CD4-positive, alpha-beta T cell treated with Interleukin-15 for 1 hour (primary cell): Measurements from ENCODE around the gene GP1BA.

Experiments used
- DNase-seq: peaks from one replicate; pipeline ENCODE4 v3.0.0-alpha.2; 2020

The GP1BA gene

GRCh38 chr17:4951486-4951885 is 19.4 kb downstream of the GP1BA start:
- no peak for DNase-seq

DNA sequence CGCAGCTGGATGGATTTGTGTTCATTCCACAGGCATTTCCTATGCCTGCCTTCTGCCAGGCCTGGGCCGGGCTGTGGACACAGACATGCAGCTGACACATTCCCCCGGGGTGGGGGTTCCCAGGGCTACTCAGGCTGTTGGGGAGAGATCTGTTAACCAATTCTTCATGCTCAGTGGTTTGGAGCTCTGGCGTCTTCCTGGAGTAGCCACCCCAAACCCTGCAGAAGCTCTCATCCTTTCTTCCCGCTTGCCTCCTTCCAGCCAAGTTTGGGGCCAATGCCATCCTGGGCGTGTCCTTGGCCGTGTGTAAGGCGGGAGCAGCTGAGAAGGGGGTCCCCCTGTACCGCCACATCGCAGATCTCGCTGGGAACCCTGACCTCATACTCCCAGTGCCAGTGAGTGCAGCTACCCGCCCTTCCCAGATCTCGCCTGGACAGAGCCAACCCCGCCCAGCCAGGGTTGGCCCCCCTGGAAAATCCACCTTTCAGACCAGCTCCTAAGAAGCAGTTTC is 21.4 kb downstream of the GP1BA start:
- DNase-seq: no peak

GRCh38 chr17:4955091-4955490 is 23.0 kb downstream of the GP1BA start:
- no peak for DNase-seq

- DNase-seq: no peak
Measured at GRCh38 chr17:4956493-4957061, 24.5 kb downstream of the GP1BA start.

- DNase-seq: no peak
Measured at GRCh38 chr17:4958102-4958501, 26.0 kb downstream of the GP1BA start.

DNA sequence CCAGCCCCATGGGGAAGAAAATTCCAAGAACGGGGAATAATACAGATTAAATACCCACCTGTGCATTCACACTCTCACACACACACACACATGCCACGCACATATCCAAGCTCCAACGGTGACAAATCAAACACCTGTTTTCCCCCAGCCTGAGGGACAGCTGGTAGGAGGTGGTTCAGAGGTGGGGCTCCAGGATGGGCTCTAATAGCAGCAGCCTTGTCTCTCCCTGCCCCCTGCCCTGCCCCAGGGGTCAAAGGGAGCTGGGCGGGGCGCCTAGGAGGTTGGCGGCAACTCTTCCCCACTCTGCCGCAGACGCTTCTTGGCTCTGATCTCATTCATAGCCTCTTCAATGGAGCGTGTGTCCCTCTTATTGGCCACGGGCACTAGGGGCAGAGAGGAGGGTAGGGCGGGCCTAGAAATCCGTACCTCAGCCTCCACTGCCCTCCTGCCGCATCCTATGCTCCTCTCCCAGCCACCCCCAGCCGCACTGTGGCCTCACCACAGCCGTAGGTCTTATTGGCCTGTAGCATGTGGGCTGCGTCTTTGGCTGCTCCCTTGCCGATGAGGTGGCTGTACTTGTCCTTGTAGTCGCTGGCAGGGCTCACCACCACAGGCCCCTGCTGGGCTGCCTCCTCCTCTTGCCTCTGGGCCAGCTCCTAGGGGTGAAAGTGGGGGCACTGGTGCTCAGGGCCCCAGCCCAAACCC is 27.3 kb downstream of the GP1BA start:
- no peak for DNase-seq

DNA sequence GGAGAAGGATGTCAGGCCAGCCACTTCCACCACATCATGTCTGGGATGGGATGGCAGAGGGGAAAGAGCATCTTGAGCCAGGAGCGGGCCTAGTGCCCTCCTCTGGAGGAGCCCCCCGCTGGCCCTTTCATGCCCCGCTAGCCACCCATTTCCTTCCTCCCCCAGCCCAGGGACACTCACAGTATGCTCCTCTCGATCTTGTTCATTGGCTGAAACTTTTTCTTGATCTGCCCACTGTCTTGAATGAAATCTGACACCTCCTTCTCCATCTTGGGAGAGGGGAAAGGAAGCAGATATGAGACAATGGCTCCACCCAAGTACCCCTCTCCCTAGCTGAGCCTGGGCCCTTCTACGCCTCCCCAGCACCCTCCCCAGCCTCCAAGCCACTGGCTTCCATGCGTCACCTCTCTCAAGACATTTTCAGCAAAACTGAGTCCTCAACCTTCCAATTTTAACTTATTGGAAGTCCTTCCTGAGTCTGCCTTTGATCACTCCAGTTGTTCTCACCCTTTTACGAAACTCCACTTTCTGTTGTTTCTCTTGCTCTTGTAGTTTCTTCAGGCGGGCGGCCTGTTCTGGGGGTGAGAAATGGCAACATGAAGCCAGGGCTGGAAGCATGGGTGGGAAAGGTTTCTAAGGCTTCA is 28.3 kb downstream of the GP1BA start:
- no peak for DNase-seq

- no peak for DNase-seq
Measured at GRCh38 chr17:4965311-4965986, 33.4 kb downstream of the GP1BA start.

DNA sequence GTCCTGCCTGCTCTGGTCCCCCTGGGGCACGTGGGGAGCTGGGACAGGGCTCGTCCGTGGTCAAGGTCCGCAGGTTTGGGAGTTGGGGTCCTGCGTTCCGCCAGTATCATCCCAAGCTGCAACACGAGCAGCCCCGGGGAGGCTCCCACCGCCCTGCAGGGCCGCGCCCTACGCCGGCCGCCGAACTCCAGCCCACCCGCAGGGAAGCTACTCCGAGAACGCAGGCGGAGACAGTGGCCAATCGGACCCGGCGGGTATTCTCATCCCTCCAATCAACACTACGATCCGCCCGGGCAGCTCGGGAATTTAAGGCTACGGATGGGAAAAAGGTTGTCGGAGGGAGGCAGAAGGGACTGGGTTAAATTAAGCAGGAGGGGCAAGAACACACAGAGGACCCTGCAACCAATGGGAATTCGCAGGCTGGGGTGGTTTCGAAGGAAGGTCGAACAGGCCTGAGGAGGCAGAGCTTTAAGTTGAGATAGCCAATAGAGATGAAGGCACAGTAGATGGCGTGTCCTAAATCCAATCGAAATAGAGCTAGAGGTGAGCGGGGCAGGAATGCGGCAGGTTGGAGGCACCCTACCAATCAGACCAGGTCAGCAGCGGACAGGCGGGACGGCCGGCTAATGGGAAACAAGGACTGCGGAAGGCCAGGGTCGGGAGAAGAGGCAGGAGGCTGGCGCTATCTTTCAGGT is 34.9 kb downstream of the GP1BA start:
- peak; percentile 99 for DNase-seq

- DNase-seq: peak; percentile 94
Measured at GRCh38 chr17:4967539-4968485, 35.7 kb downstream of the GP1BA start, which contains the start of gene SPAG7. SPAG7 (minus strand) TSS chr17:4967817; CDS start chr17:4967804, 13 bp downstream.

DNA sequence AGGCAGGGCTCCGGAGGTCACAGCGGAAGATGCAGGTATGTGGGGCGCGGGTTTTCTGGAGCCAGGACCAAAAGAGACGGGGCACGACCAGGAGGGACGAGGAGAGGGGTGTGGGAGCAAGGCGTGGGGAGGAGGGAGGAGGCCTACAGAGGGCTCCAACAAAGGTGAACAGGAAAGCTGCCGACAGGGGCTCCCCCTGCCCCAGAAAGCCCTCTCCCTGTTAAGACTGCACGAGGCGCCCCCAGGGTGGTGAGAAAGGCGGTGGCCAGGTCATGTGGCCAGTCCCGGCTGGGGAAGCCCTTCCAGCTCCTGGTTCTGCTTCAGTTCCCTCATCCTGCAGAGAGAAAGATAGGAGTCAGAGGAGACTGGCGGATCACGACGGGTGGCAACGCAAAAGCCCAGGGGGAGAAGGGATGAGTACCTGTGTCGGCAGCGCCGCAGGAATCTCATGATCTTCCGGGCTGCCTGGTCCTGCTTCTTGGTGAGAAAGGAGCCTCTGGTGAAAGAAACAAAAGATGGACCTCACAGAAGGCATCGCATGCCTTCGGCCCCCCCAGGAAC is 36.5 kb downstream of the GP1BA start:
- DNase-seq: no peak

GRCh38 chr17:4969047-4969550 is 37.0 kb downstream of the GP1BA start:
- no peak for DNase-seq

- DNase-seq: no peak
Measured at GRCh38 chr17:4969551-4970173, 37.6 kb downstream of the GP1BA start.

DNA sequence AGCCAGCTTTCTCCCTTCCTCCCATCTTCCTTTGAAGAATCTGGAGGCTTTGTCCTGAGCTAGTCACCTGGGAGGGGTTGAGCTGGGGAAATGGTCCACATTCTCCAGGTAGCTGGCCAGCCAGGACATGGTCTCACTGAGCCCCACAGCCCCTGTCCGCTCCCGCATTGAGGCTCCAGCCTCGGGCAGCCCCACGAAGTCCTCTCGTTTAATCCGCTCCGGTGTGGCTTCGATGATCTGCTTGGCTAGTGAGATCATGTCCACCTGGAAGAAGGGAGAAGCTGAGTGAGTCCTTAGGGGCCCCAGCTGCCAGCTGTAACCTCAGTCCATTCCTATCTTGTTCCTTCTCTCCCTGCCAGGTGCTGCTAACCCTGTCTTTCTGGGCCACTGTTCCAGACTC is 38.2 kb downstream of the GP1BA start:
- DNase-seq: no peak

GRCh38 chr17:4971826-4972225 is 39.7 kb downstream of the GP1BA start:
- no peak for DNase-seq

- no peak for DNase-seq
Measured at GRCh38 chr17:4972322-4972721, 40.2 kb downstream of the GP1BA start.

- no peak for DNase-seq
Measured at GRCh38 chr17:4972752-4973151, 40.7 kb downstream of the GP1BA start.

GRCh38 chr17:4973256-4974114 is 41.4 kb downstream of the GP1BA start:
- DNase-seq: no peak

DNA sequence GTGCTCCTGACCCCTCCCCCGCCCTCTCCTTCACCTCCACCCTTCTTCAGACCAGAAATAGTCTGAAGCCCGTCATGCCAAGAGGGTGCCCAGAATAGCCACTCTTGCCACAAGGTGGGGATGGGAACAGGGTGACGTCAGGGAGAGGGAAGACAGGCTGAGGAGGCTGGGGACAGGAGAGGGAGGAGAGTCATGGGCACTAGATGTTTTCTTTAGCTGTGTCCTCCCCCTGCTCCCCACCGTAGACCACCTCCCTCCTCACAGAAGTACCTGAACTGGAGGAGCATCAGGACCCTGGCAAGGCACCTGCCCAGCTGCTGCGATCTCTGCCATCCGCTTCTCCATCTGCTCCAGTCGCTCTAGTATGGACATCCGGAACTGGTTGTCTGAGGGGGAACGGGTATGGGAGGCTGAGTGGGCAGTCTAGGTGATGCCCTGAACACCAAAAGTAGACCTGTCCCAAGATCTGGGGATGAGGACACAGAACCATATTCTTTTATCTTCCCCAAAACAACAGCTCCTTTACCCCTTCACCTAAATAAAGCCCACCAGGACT is 42.1 kb downstream of the GP1BA start:
- DNase-seq: no peak
